MCF 10A (cell line): Measurements from ENCODE around the gene FKBP4. TPM values are rescaled to one million over a fixed set of nuclear protein-coding genes. Genes with fewer than 3 reads are reported as not detected.

Experiments
- BruUV-seq: library from RNA; stranded (reverse); fragments of 400-500 nt; replicated peaks from 2 replicates; lab custom pipeline; 2021; lab: Mats Ljungman, UMichigan
- CTCF ChIA-PET: fragments of 300-600 bp; sonication (Branson Sonifier 250); formaldehyde crosslinking; extraction: SDS; loops from one replicate; lab custom pipeline; 2021; ENCODE audit warnings: antibody characterized with exemption, inconsistent platforms; lab: Yijun Ruan, JAX
- POLR2A ChIA-PET: fragments of 300-600, 350-650 bp; sonication (Branson Sonifier 250); formaldehyde crosslinking; extraction: SDS; loops from one replicate; lab custom pipeline; 2020; ENCODE audit warnings: antibody characterized with exemption, inconsistent platforms; lab: Yijun Ruan, JAX
- DNase-seq: peaks from one replicate; pipeline ENCODE4 v3.0.0-alpha.2; 2018; ENCODE audit not compliant: unreplicated experiment
- H3K27ac Mint-ChIP-seq: one replicate; pipeline ENCODE4 v1.8.0; 2022; ENCODE audit warnings: mild to moderate bottlenecking, low read depth, mixed read lengths; ENCODE audit not compliant: unreplicated experiment
- H3K27me3 Mint-ChIP-seq: one replicate; pipeline ENCODE4 v1.8.0; 2022; ENCODE audit warnings: mixed read lengths; ENCODE audit not compliant: insufficient read depth, unreplicated experiment
- H3K36me3 Mint-ChIP-seq: one replicate; pipeline ENCODE4 v1.8.0; 2022; ENCODE audit warnings: mild to moderate bottlenecking, moderate library complexity, mixed read lengths; ENCODE audit not compliant: insufficient read depth, unreplicated experiment
- H3K4me1 Mint-ChIP-seq: one replicate; pipeline ENCODE4 v1.8.0; 2022; ENCODE audit warnings: mixed read lengths; ENCODE audit not compliant: insufficient read depth, unreplicated experiment
- H3K4me3 Mint-ChIP-seq: one replicate; pipeline ENCODE4 v1.8.0; 2022; ENCODE audit warnings: mild to moderate bottlenecking, moderate library complexity, mixed read lengths; ENCODE audit not compliant: unreplicated experiment
- H3K9me3 Mint-ChIP-seq: one replicate; pipeline ENCODE4 v1.8.0; 2022; ENCODE audit warnings: mixed read lengths; ENCODE audit not compliant: unreplicated experiment
- intact Hi-C: fragments of 100-400 bp; cut with micrococcal nuclease; formaldehyde crosslinking; loops from 2 replicates; pipeline ENCODE4 v1.14.1; 2022
- total RNA-seq: library from RNA; stranded (reverse); gene quantifications from 2 replicates; pipeline ENCODE4 v1.2.3, GENCODE V29; 2022
- TF ChIP-seq, protein P1 (sequence below): fragments of 200-600 bp; IDR thresholded peaks from one replicate; pipeline ENCODE4 v1.8.0; 2022; ENCODE audit warnings: antibody characterized with exemption, mild to moderate bottlenecking; ENCODE audit not compliant: unreplicated experiment

FKBP4 gene
- total RNA-seq, 1 experiment from 2014 or later = 79.1 TPM

DNA sequence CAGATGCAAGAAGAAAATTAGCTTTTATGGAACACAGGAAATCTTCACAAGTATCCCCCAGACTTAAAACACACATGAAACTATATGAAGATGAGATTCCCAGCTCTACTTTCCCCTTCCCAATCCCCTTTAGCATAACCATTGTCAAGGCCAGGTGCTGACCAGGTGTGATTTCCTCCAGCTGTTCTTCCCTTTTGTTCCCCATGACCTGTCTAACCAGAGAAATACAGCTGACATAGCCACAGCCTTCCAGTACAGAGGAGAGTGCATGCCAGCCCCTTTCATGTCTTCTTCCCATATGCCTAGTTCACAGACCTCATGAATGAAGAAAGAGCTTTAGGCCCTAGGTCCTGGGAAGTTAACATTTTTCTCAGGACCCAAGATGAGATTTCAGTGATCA lies 43.5 kb upstream of the FKBP4 start:
- Mint-ChIP-seq H3K9me3 (no peaks in the 10 kb centered on the region), H3K27me3 (peaks cover 86% of the 10 kb centered on the region), H3K4me3 (no peak overlapping the region), H3K4me1 (no peaks in the 10 kb centered on the region), H3K27ac (no peak overlapping the region), H3K36me3 (no peaks in the 10 kb centered on the region)
- intact Hi-C loops = no loop called here
- CTCF ChIA-PET = interaction anchor here (0.6 to 2.2 kb wide), 5 partner anchors 11 to 1570 kb away, joined by 3 to 12 read pairs (median 3); no protein-coding TSS in a partner anchor
- BruUV-seq = no TSS peak
- POLR2A ChIA-PET = no interaction called here
- DNase-seq = no peak
- TF ChIP-seq, protein P1, sequence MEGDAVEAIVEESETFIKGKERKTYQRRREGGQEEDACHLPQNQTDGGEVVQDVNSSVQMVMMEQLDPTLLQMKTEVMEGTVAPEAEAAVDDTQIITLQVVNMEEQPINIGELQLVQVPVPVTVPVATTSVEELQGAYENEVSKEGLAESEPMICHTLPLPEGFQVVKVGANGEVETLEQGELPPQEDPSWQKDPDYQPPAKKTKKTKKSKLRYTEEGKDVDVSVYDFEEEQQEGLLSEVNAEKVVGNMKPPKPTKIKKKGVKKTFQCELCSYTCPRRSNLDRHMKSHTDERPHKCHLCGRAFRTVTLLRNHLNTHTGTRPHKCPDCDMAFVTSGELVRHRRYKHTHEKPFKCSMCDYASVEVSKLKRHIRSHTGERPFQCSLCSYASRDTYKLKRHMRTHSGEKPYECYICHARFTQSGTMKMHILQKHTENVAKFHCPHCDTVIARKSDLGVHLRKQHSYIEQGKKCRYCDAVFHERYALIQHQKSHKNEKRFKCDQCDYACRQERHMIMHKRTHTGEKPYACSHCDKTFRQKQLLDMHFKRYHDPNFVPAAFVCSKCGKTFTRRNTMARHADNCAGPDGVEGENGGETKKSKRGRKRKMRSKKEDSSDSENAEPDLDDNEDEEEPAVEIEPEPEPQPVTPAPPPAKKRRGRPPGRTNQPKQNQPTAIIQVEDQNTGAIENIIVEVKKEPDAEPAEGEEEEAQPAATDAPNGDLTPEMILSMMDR = no peak

DNA sequence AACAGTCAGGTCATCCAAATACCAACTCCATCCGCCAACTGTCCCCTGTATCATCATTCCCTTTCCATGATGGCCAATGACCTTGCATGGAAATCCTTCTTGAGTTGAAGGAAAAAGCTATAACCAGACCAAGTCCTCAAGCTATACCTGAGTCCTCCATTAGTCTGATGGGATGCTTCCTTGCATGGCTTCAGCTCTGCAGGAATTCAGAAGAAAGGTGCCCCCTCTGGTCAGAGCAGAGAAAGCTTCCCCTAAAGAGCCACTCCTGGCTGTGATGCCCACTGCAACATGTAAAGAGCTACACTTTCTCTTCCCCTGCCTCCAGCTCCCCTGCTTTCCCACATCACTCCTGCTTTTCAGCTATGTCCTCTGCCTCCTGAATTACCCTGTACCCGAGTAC lies 43.1 kb upstream of the FKBP4 start:
- Mint-ChIP-seq H3K27ac (no peak overlapping the region), H3K36me3 (no peaks in the 10 kb centered on the region), H3K27me3 (peaks cover 86% of the 10 kb centered on the region), H3K4me3 (no peak overlapping the region), H3K4me1 (no peaks in the 10 kb centered on the region), H3K9me3 (no peaks in the 10 kb centered on the region)
- no peak for DNase-seq
- ChIA-PET CTCF (interaction anchor here (0.8 to 2.2 kb wide), 4 partner anchors 11 to 877 kb away, joined by 3 to 12 read pairs (median 3); no protein-coding TSS in a partner anchor), POLR2A (no interaction called here)
- TF ChIP-seq, protein P1 = no peak
- BruUV-seq = no TSS peak
- intact Hi-C loops = no loop called here

DNA sequence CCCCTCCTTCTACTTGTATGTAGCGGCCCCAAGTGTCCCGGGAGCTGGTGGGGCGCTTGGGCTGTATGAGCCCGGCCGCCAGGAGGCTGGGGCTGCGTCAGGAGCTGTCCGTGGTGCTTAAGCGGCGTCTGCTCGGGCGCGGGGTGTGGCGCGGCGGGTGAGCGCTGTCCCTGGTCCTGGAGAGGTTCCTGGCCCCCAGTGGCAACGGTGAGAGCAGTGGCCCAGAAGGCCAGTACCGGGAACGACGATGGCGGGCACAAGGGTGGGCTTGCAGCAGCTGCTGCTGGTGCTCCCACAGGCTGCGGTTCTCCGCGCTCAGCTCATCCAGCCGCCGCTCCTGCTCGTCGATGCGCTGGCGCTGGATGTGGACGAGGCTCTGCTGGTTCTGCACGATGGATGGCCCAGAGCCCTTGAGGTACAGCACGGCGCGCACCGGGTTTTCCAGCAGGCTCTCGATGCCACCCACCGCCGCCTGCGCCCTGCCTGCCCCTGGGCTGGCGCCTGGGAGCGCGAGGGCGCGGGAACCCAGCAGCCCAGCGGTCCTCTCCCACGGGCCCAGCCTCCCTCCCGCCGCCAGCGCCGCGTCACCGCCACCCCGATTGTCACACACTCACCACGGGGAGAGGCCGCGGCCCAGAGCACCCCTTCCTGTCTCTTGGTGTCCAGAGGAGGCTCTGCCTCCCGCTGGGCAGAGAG lies 41.9 kb upstream of the FKBP4 start:
- Mint-ChIP-seq H3K27ac (no peak overlapping the region), H3K27me3 (peaks cover 86% of the 10 kb centered on the region), H3K4me3 (no peak overlapping the region), H3K9me3 (no peaks in the 10 kb centered on the region), H3K36me3 (no peaks in the 10 kb centered on the region), H3K4me1 (no peaks in the 10 kb centered on the region)
- no TSS peak for BruUV-seq
- DNase-seq = peak; percentile 65
- ChIA-PET CTCF (interaction anchor here (0.7 kb wide), 1 partner anchor 11 kb away, joined by 3 read pairs; no protein-coding TSS in a partner anchor), POLR2A (interaction anchor here (0.5 kb wide), 1 partner anchor 116 kb away, joined by 3 read pairs; no protein-coding TSS in a partner anchor)
- TF ChIP-seq, protein P1 = no peak
- intact Hi-C loops = no loop called here

- no TSS peak for BruUV-seq
- ChIA-PET CTCF (no interaction called here), POLR2A (no interaction called here)
- Mint-ChIP-seq H3K4me3 (no peak overlapping the region), H3K9me3 (no peaks in the 10 kb centered on the region), H3K4me1 (no peaks in the 10 kb centered on the region), H3K27me3 (peaks cover 86% of the 10 kb centered on the region), H3K27ac (no peak overlapping the region), H3K36me3 (no peaks in the 10 kb centered on the region)
- TF ChIP-seq, protein P1 = no peak
- intact Hi-C loops = no loop called here
- no peak for DNase-seq
Measured at GRCh38 chr12:2753536-2753935, 41.2 kb upstream of the FKBP4 start.
